Neural progenitor cell (in vitro differentiated cells): Measurements from ENCODE around the gene RELL1. TPM values are rescaled to one million over a fixed set of nuclear protein-coding genes. Genes with fewer than 3 reads are reported as not detected.

Source experiments
- DNase-seq: peaks from one replicate; pipeline ENCODE4 v3.0.0-alpha.2; 2016; ENCODE audit warnings: low spot score
- H2AFZ ChIP-seq: fragments of 200-600 bp; sonication (generic); replicated peaks from 2 replicates; pipeline ENCODE4 v1.6.1; 2016; ENCODE audit warnings: antibody characterized with exemption
- H3F3A ChIP-seq: fragments of 200-600 bp; sonication (generic); 2 replicates; pipeline ENCODE4 v1.6.1; 2016; ENCODE audit warnings: antibody characterized with exemption, low read depth
- H3K27ac ChIP-seq: fragments of 200-600 bp; sonication (generic); 2 replicates; pipeline ENCODE4 v1.5.1; 2016; ENCODE audit warnings: mild to moderate bottlenecking
- H3K27me3 ChIP-seq: fragments of 200-600 bp; sonication (generic); 2 replicates; pipeline ENCODE4 v1.6.1; 2016; ENCODE audit warnings: mild to moderate bottlenecking, moderate library complexity
- H3K36me3 ChIP-seq: fragments of 200-600 bp; sonication (generic); 2 replicates; pipeline ENCODE4 v1.5.1; 2016
- H3K4me1 ChIP-seq: fragments of 200-600 bp; sonication (generic); 2 replicates; pipeline ENCODE4 v1.6.1; 2016; ENCODE audit warnings: mixed run types
- H3K4me2 ChIP-seq: fragments of 200-600 bp; sonication (generic); 2 replicates; pipeline ENCODE4 v1.6.1; 2016
- H3K4me3 ChIP-seq: fragments of 200-600 bp; sonication (generic); 2 replicates; pipeline ENCODE4 v1.5.1; 2016
- H3K79me2 ChIP-seq: fragments of 200-600 bp; sonication (generic); 2 replicates; pipeline ENCODE4 v1.6.1; 2016; ENCODE audit warnings: low read depth
- H3K9ac ChIP-seq: fragments of 200-600 bp; sonication (generic); 2 replicates; pipeline ENCODE4 v1.6.1; 2016
- H3K9me3 ChIP-seq: fragments of 200-600 bp; sonication (generic); 2 replicates; pipeline ENCODE4 v1.5.1; 2016; ENCODE audit warnings: low read depth
- H4K20me1 ChIP-seq: fragments of 200-600 bp; sonication (generic); 2 replicates; pipeline ENCODE4 v1.6.1; 2016; ENCODE audit warnings: low read depth
- H3K27ac Mint-ChIP-seq: 3 replicates; pipeline ENCODE4 v1.8.0; 2021; ENCODE audit warnings: mixed read lengths
- H3K27me3 Mint-ChIP-seq: 2 replicates; pipeline ENCODE4 v1.8.0; 2022; ENCODE audit warnings: low read depth, mild to moderate bottlenecking, inconsistent platforms, moderate library complexity, mixed read lengths; ENCODE audit not compliant: insufficient read depth
- H3K36me3 Mint-ChIP-seq: 3 replicates; pipeline ENCODE4 v1.8.0; 2021; ENCODE audit warnings: mixed read lengths
- H3K4me1 Mint-ChIP-seq: 3 replicates; pipeline ENCODE4 v1.8.0; 2021; ENCODE audit warnings: mixed read lengths
- H3K4me3 Mint-ChIP-seq: 3 replicates; pipeline ENCODE4 v1.8.0; 2021; ENCODE audit warnings: mild to moderate bottlenecking, moderate library complexity, mixed read lengths
- H3K9me3 Mint-ChIP-seq: 3 replicates; pipeline ENCODE4 v1.8.0; 2020; ENCODE audit warnings: mixed read lengths
- EZH2 ChIP-seq: fragments of 200-600 bp; sonication (generic); IDR thresholded peaks from 2 replicates; pipeline ENCODE4 v1.6.1; 2017; ENCODE audit warnings: antibody characterized with exemption, mild to moderate bottlenecking, moderate library complexity
- EZH2phosphoT487 ChIP-seq: fragments of 200-600 bp; sonication (generic); IDR thresholded peaks from 2 replicates; pipeline ENCODE4 v1.6.1; 2017; ENCODE audit warnings: antibody characterized with exemption
- total RNA-seq: library from RNA; depleted of rRNA; stranded (reverse); fragments of >200 nt; gene quantifications from 2 replicates; pipeline ENCODE4 v1.2.3, GENCODE V29; 2015; ENCODE audit warnings: low replicate concordance
- TF ChIP-seq, protein P1 (sequence below): fragments of 200-600 bp; sonication (generic); IDR thresholded peaks from 2 replicates; pipeline ENCODE4 v1.5.1; 2017; ENCODE audit warnings: antibody characterized with exemption, mild to moderate bottlenecking

RELL1 gene
- total RNA-seq, 1 donor from 2014 or later: 12.1 TPM

DNA sequence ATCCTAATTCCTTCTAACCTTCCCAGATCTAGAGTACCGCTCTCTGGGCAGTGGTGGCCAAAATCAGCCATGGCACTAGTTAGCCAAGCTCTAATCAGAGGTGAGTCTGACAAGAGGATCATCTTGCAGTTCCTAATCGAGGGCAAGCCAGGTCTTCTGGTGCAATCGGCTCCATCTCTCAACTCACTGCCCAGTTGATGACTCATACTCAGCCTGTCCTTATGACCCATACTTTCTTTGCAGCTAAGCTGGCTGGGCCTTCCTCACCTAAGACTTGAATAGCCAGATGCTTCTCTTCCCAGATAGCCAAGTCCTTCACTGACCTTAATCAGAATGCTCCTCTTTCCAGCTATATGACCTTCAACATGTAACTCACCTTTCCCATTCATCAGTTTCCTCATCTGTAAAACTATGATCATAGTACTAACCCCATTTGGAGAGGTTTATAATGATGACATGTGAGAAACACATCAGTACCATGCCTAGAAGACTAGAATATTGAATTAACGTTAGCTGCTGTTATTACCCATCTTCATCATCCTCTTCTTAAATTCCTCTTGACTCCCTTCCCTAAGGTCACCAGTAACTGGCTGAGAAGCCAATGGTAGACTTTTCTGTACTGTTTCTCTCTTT lies 57.1 kb downstream of the RELL1 start:
- Mint-ChIP-seq H3K36me3 (peaks cover 38% of the 10 kb centered on the region), H3K27ac (no peak overlapping the region), H3K4me1 (no peaks in the 10 kb centered on the region), H3K4me3 (no peak overlapping the region), H3K27me3 (no peaks in the 10 kb centered on the region), H3K9me3 (peaks cover 3% of the 10 kb centered on the region)
- H3K9me3 ChIP-seq: no peaks in the 10 kb centered on the region
- no peaks in the 10 kb centered on the region for H3K79me2 ChIP-seq
- DNase-seq: no peak
- TF ChIP-seq EZH2phosphoT487: no peak
- no peak overlapping the region for H3K4me3 ChIP-seq
- no peaks in the 10 kb centered on the region for H3K36me3 ChIP-seq
- no peaks in the 10 kb centered on the region for H3K27me3 ChIP-seq
- no peak overlapping the region for H3K4me2 ChIP-seq
- H3K27ac ChIP-seq: no peak overlapping the region
- no peaks in the 10 kb centered on the region for H3F3A ChIP-seq
- H2AFZ ChIP-seq: no peak overlapping the region
- no peak overlapping the region for H3K9ac ChIP-seq
- peaks cover 10% of the 10 kb centered on the region for H3K4me1 ChIP-seq
- no peaks in the 10 kb centered on the region for H4K20me1 ChIP-seq

DNA sequence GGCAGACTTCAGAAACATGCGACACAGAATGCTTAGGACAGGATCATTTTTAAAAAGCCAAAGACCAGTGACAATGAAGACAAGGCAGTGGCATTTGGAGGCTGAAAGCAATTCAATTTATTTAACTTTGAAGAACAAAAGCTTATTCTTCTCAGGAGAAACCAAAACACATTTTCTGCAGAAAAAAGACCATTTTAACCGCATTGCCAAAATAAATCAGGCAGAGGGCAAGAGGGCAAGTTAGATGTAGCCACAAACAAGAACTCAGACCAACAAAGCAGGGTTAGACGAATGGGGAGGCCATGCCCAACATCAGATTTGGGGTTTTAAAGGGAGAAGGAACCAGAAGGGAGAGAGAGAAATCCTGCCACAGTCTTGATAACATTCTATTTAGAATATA lies 58.9 kb downstream of the RELL1 start:
- Histone ChIP-seq H3K36me3 (no peaks in the 10 kb centered on the region), H3K9me3 (no peaks in the 10 kb centered on the region), H3K27ac (no peak overlapping the region), H4K20me1 (no peaks in the 10 kb centered on the region), H3K9ac (no peak overlapping the region), H3K27me3 (no peaks in the 10 kb centered on the region), H2AFZ (no peak overlapping the region), H3F3A (no peaks in the 10 kb centered on the region), H3K4me2 (no peak overlapping the region), H3K79me2 (no peaks in the 10 kb centered on the region), H3K4me3 (no peak overlapping the region), H3K4me1 (peaks cover 10% of the 10 kb centered on the region)
- Mint-ChIP-seq H3K27ac (no peak overlapping the region), H3K4me1 (peaks cover 4% of the 10 kb centered on the region), H3K4me3 (no peak overlapping the region), H3K9me3 (peaks cover 3% of the 10 kb centered on the region), H3K36me3 (peaks cover 43% of the 10 kb centered on the region), H3K27me3 (no peaks in the 10 kb centered on the region)
- TF ChIP-seq, protein P1, sequence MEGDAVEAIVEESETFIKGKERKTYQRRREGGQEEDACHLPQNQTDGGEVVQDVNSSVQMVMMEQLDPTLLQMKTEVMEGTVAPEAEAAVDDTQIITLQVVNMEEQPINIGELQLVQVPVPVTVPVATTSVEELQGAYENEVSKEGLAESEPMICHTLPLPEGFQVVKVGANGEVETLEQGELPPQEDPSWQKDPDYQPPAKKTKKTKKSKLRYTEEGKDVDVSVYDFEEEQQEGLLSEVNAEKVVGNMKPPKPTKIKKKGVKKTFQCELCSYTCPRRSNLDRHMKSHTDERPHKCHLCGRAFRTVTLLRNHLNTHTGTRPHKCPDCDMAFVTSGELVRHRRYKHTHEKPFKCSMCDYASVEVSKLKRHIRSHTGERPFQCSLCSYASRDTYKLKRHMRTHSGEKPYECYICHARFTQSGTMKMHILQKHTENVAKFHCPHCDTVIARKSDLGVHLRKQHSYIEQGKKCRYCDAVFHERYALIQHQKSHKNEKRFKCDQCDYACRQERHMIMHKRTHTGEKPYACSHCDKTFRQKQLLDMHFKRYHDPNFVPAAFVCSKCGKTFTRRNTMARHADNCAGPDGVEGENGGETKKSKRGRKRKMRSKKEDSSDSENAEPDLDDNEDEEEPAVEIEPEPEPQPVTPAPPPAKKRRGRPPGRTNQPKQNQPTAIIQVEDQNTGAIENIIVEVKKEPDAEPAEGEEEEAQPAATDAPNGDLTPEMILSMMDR: no peak
- TF ChIP-seq EZH2phosphoT487 (no peak), EZH2 (no peak)
- no peak for DNase-seq

DNA sequence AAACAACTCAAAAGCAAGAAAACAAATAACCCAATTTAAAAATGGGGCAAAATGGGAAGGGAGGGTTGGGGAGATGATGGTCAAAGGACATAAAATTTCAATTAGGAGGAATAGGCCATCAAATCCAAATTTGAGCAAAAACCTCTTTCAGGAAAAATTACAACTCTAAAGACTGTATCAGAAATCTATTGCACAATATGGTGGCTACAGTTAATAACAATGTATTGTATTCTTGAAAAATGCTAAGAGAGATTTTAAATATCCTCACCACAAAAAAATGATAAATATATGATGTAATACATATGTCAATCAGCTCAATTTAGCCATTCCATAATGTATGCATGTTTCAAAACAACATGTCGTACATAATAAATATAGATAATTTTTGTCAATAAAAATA lies 60.7 kb downstream of the RELL1 start:
- no peaks in the 10 kb centered on the region for H3K36me3 ChIP-seq
- no peak overlapping the region for H3K4me3 ChIP-seq
- H3K9ac ChIP-seq: no peak overlapping the region
- Mint-ChIP-seq H3K9me3 (no peaks in the 10 kb centered on the region), H3K27me3 (no peaks in the 10 kb centered on the region), H3K27ac (no peak overlapping the region), H3K4me3 (no peak overlapping the region), H3K36me3 (peaks cover 35% of the 10 kb centered on the region), H3K4me1 (peaks cover 4% of the 10 kb centered on the region)
- no peak for DNase-seq
- TF ChIP-seq EZH2 (no peak), EZH2phosphoT487 (no peak)
- TF ChIP-seq, protein P1: no peak
- H3K79me2 ChIP-seq: no peaks in the 10 kb centered on the region
- no peak overlapping the region for H3K27ac ChIP-seq
- no peaks in the 10 kb centered on the region for H3K9me3 ChIP-seq
- H3K4me1 ChIP-seq: peaks cover 10% of the 10 kb centered on the region
- no peaks in the 10 kb centered on the region for H4K20me1 ChIP-seq
- H2AFZ ChIP-seq: no peak overlapping the region
- H3K27me3 ChIP-seq: no peaks in the 10 kb centered on the region
- H3F3A ChIP-seq: no peaks in the 10 kb centered on the region
- no peak overlapping the region for H3K4me2 ChIP-seq

DNA sequence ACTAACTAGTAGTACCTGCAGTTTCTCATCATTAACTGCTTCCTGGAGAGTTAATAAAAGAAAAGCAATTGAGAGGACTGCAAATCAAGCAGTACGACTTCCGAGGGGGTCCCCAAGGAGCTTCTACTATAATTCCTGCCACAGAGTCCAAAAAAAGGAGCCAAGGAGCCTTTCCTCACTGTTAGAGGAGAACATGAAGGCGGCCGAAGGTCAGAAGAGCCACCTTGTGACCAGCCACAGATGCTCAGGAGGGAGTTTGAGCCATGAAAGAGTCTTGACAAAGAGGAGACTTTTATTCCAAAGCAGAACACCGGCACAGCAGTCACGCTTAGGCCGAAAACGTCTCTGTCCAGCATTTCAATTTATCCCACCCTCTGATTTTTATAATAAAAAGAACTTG lies 62.2 kb downstream of the RELL1 start:
- H3K4me1 Mint-ChIP-seq: peaks cover 4% of the 10 kb centered on the region

More for the DNA sequence above, 62.2 kb downstream of the RELL1 start:
- peaks cover 10% of the 10 kb centered on the region for H3K4me1 ChIP-seq
- no peak overlapping the region for H2AFZ ChIP-seq
- H3K9ac ChIP-seq: no peak overlapping the region
- no peaks in the 10 kb centered on the region for H3K27me3 ChIP-seq
- H3K4me3 Mint-ChIP-seq: no peak overlapping the region
- no peak for DNase-seq
- H3K27me3 Mint-ChIP-seq: no peaks in the 10 kb centered on the region
- H3F3A ChIP-seq: no peaks in the 10 kb centered on the region
- H3K36me3 Mint-ChIP-seq: peaks cover 23% of the 10 kb centered on the region
- H3K79me2 ChIP-seq: no peaks in the 10 kb centered on the region
- H3K9me3 ChIP-seq: no peaks in the 10 kb centered on the region
- no peak overlapping the region for H3K4me2 ChIP-seq
- H3K27ac ChIP-seq: no peak overlapping the region
- no peak overlapping the region for H3K4me3 ChIP-seq
- H3K36me3 ChIP-seq: no peaks in the 10 kb centered on the region
- no peaks in the 10 kb centered on the region for H3K9me3 Mint-ChIP-seq
- H3K27ac Mint-ChIP-seq: no peak overlapping the region
- no peak for TF ChIP-seq EZH2
- TF ChIP-seq, protein P1: no peak
- TF ChIP-seq EZH2phosphoT487: no peak
- H4K20me1 ChIP-seq: no peaks in the 10 kb centered on the region
